K562 (cell line): ENCODE data around the gene MLYCD. TPM values are rescaled to one million over a fixed set of nuclear protein-coding genes. Genes with fewer than 3 reads are reported as not detected.
A peak's percentile ranks its signal among the peaks of the same experiment; 100 is the strongest.

ENCODE experiments used
- CGGBP1 ChIP-seq: fragments of 250-450 bp; sonication (Bioruptor Pico); IDR thresholded peaks from 2 replicates; pipeline ENCODE4 v1.9.0; 2021; ENCODE audit warnings: mild to moderate bottlenecking
- CTCF ChIP-seq, 3 experiments: IDR thresholded peaks in 2 of 3; conservative IDR thresholded peaks in 1 of 3; 2 replicates each; pipeline ENCODE4 v1.5.1; 2011 to 2012; ENCODE audit warnings: low read length in 3 of 3, mild to moderate bottlenecking in 3 of 3, control low read depth in 2 of 3, improper control_type of control experiment in 1 of 3, inconsistent platforms in 1 of 3, low read depth in 1 of 3, mixed read lengths in 1 of 3, moderate library complexity in 1 of 3; ENCODE audit not compliant: insufficient read depth in 2 of 3
- DEAF1 ChIP-seq: fragments of 450-650 bp; formaldehyde crosslinking; IDR thresholded peaks from 2 replicates; pipeline ENCODE4 v1.4.0; 2020; ENCODE audit warnings: mild to moderate bottlenecking, moderate library complexity
- EHMT2 ChIP-seq: fragments of 450-650 bp; IDR thresholded peaks from 2 replicates; pipeline ENCODE4 v1.6.1; 2018; ENCODE audit warnings: antibody characterized with exemption
- ELF4 ChIP-seq: fragments of 450-650 bp; formaldehyde crosslinking; IDR thresholded peaks from 2 replicates; pipeline ENCODE4 v1.4.0; 2022; ENCODE audit warnings: missing genetic modification characterization
- FOSL1 ChIP-seq: fragments of 200-800 bp; sonication (Bioruptor generic); conservative IDR thresholded peaks from 2 replicates; pipeline ENCODE4 v1.6.1; 2016; ENCODE audit warnings: missing genetic modification characterization, missing compliant biosample characterization
- HLTF ChIP-seq: fragments of 450-650 bp; IDR thresholded peaks from 2 replicates; pipeline ENCODE4 v1.6.1; 2016
- LARP7 ChIP-seq: fragments of 450-650 bp; IDR thresholded peaks from 2 replicates; pipeline ENCODE4 v1.6.1; 2016
- PCBP1 ChIP-seq: fragments of 200-400 bp; formaldehyde crosslinking; IDR thresholded peaks from 2 replicates; pipeline ENCODE4 v1.6.1; 2018; ENCODE audit warnings: mild to moderate bottlenecking, low read depth, low read length; ENCODE audit not compliant: poor library complexity, severe bottlenecking
- PHB ChIP-seq: fragments of 250-450 bp; sonication (Bioruptor Pico); IDR thresholded peaks from 2 replicates; pipeline ENCODE4 v1.5.0; 2021
- RAD51 ChIP-seq: fragments of 450-650 bp; IDR thresholded peaks from 2 replicates; pipeline ENCODE4 v1.7.1; 2016; ENCODE audit warnings: low read depth, mild to moderate bottlenecking, borderline replicate concordance
- REST ChIP-seq, 2 experiments: fragments of 450-650 bp; formaldehyde crosslinking in 1 of 2; IDR thresholded peaks; 2 replicates each; pipeline versions ENCODE4 v1.4.0 to v1.6.1; 2014 to 2020; ENCODE audit warnings: mild to moderate bottlenecking in 2 of 2, borderline replicate concordance in 1 of 2, low read depth in 1 of 2
- STAG1 ChIP-seq: sonication (generic); formaldehyde crosslinking; IDR thresholded peaks from 2 replicates; pipeline ENCODE4 v1.5.0; 2020; ENCODE audit warnings: missing genetic modification reagents, borderline replicate concordance
- ZBTB26 ChIP-seq: fragments of 450-650 bp; formaldehyde crosslinking; IDR thresholded peaks from 2 replicates; pipeline ENCODE4 v1.4.0; 2022; ENCODE audit warnings: missing genetic modification characterization
- polyA plus RNA-seq, 8 experiments: library from polyadenylated mRNA; depleted of rRNA in 4 of 8; stranded (reverse) in 5 of 8; unstranded in 3 of 8; fragments of >200 nt; fragmentation: Nextera tagmentation in 2 of 8; fragmentation: Illumina TruSeq in 1 of 8; extraction: Ambion mirVana in 2 of 8; extraction: Trizol in 1 of 8; gene quantifications; 2 replicates each; pipeline versions ENCODE4 v1.2.1 to v1.2.3, GENCODE V29; 2011 to 2014; ENCODE audit warnings: inconsistent platforms in 1 of 8, missing spikeins in 1 of 8
- total RNA-seq, 7 experiments: library from RNA; depleted of rRNA in 6 of 7; stranded (reverse); fragments of >200 nt in 6 of 7; fragmentation: Illumina TruSeq in 2 of 7; extraction: Trizol in 2 of 7; gene quantifications; 2 replicates each; pipeline versions ENCODE4 v1.2.1 to v1.2.3, GENCODE V29; 2011 to 2021; ENCODE audit warnings: low replicate concordance in 1 of 7

MLYCD gene
- total and polyA plus RNA-seq, 9 of the 15 experiments (the other 6 are each of a cell fraction or from before 2014, with no cell fraction given) = 0.15 to 2.0 (median 1.0) TPM

- peak; percentile 84; the same call in 1 of the 2 replicates for TF ChIP-seq ZBTB26 (CRISPR knock-in tag)
- peak; percentile 57 to 94 (median 82) for TF ChIP-seq CTCF (IDR thresholded peaks at IDR 0.05 in 2 of 3, conservative IDR thresholded peaks at IDR 0.05 in 1 of 3; ENCODE audit: insufficient read depth in 2 of 3, low read depth in 1 of 3, low read length in 3 of 3)
- peak; percentile 78; the same call in 1 of the 2 replicates for TF ChIP-seq LARP7
- TF ChIP-seq CGGBP1 (CRISPR knock-in tag) = no peak
- TF ChIP-seq RAD51 = no peak
- peak; percentile 63; the same call in 1 of the 2 replicates for TF ChIP-seq STAG1 (CRISPR knock-in tag)
- TF ChIP-seq DEAF1 (CRISPR knock-in tag) = peak; percentile 69
- peak; percentile 78 for TF ChIP-seq PCBP1
- TF ChIP-seq ELF4 (CRISPR knock-in tag) = peak; percentile 81; the same call in 1 of the 2 replicates
- TF ChIP-seq PHB (CRISPR knock-in tag) = 0 out of 2 replicates have a peak, but pooled peaks have one; percentile 53
- TF ChIP-seq REST (IDR thresholded peaks at IDR 0.05; ENCODE audit: borderline replicate concordance) = peak; percentile 77
- TF ChIP-seq REST (CRISPR knock-in tag; IDR thresholded peaks at IDR 0.05; ENCODE audit: low read depth) = no peak
- peak; percentile 51; the same call in 1 of the 2 replicates for TF ChIP-seq EHMT2
- TF ChIP-seq HLTF = peak; percentile 73; the same call in 1 of the 2 replicates
- TF ChIP-seq FOSL1 = no peak
Observed at GRCh38 chr16:83967838-83968305, 69.0 kb downstream of the MLYCD start, which contains the start of gene NECAB2 (continued).
